ENCODE data around the gene ANXA8.
"Not testable (repeated sequence)": the region's sequence is repeated elsewhere in the genome, so short reads cannot be mapped to it uniquely, and the experiment has no call there.

DNA sequence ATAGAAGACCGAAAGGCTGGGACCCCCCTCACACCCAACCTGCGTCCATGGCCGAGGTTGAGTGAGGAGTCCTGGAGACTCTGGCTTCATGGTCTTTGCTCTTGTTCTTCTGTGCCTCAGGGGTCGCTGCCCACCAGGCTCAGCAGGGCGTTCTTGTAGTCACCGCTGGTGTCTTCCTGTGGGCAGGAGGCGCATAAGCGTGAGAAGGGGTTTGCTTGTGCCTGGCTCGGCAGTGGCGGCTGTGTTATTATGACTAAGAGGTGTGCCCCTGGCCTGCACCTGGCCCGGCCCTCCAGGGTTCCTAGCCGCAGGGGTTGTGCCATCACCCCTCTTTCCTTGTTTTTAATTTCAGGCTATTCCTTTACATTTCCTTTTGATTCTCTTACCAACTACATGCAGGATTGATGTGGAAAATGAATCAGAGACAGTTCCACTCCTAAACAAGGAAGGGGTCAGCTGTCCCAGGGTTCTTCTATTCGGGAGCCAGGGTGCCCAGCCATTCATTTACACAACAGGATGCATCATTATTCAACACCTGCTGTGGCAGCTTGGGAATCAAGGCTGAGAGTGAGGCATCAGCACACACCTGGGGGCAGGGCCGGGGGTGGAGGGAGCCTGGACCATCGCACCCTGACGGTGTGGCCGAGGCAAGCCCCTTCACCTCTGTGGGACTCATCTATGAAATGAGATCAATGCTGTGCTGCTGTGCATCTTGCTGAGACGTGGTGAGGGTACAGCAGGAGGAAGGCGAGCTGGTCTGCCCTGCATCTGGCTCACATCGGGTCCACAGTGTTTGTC, 15.0 kb downstream of the ANXA8 start:
- not testable (repeated sequence) for TF ChIP-seq ZNF565 (CRISPR knock-in tag; conservative IDR thresholded peaks at IDR 0.05; ENCODE audit: low read depth); ZNF70 (CRISPR knock-in tag; IDR thresholded peaks at IDR 0.05)

Measured in SK-N-SH treated with all-trans-retinoic acid at 6 μM for 48 hours (cell line).